Measurements from ENCODE around the gene CC2D1A.
A peak's percentile ranks its signal among the peaks of the same experiment; 100 is the strongest.

CC2D1A gene

DNA sequence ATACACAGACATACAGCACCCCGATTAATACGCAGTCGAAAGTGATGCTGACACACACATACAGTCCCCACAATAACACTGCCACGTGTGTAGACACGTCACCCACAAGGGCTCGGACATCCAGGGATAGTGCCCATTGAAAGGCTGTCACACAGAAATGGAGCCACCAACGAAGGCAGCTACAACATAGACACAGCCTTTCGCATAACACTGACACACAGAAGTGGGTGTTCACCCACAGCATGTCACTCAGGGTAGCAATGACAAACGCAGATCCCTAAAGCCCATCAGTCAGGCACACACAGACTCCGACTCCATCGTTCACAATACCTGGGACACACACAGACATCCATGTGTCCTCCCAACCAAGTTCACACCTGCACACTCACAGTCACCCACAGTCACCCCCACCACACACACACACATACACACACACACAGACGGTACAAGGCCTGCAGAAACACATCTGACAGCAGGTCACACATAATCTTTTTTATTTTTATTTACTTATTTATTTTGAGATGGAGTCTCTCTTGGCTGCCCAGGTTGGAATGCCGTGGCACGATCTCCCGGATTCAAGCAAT lies 39.4 kb upstream of the CC2D1A start:
- Histone ChIP-seq H3K4me3 (ENCODE audit: low read length) (no peak overlapping the region), H3F3A (ENCODE audit: insufficient read depth, low read length) (no peaks in the 10 kb centered on the region), H2AFZ (ENCODE audit: low read length) (no peak overlapping the region), H3K4me2 (ENCODE audit: low read depth, low read length) (no peak overlapping the region), H3K9ac (ENCODE audit: low read length) (no peak overlapping the region), H3K36me3 (replicated peaks; ENCODE audit: insufficient read depth, low read length) (no peaks in the 10 kb centered on the region), H3K4me1 (ENCODE audit: low read length) (peaks cover 3% of the 10 kb centered on the region; the same call in 1 of the 2 replicates), H4K20me1 (ENCODE audit: insufficient read depth, low read length) (no peaks in the 10 kb centered on the region), H3K79me2 (ENCODE audit: low read length) (no peaks in the 10 kb centered on the region), H3K27me3 (replicated peaks; ENCODE audit: insufficient read depth, low read length) (peaks cover 70% of the 10 kb centered on the region), H3K27ac (ENCODE audit: low read length) (no peak overlapping the region), H3K9me3 (replicated peaks; ENCODE audit: insufficient read depth, low read length) (no peaks in the 10 kb centered on the region), H3K9me2 (replicated peaks; ENCODE audit: insufficient read depth, low read length) (no peaks in the 10 kb centered on the region)
- TF ChIP-seq EZH2 (optimal IDR thresholded peaks at IDR 0.05; ENCODE audit: low read depth, low read length) (no peak), EZH2phosphoT487 (IDR thresholded peaks at IDR 0.05; ENCODE audit: low read length) (0 out of 2 replicates have a peak, but pooled peaks have one; percentile 6)
- no peak for DNase-seq

DNA sequence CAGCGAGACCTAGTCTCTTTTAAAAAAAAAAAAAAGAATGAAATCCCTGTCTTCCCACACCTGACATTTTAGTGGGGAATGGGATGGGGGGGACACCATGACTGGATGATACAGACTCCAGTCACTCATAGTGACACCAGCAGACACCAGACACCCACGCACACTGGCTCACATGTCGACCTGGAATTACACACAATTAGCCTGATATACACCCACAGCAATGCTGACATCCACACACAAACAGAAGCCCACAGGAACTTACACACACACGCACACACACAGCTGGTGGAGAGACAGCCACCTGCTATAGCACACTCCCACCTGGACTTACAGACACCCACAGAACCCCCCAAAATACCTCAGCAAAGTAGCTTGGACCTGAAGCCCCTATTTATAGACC lies 37.3 kb upstream of the CC2D1A start:
- Histone ChIP-seq H3K36me3 (replicated peaks; ENCODE audit: insufficient read depth, low read length) (no peaks in the 10 kb centered on the region), H3K4me3 (ENCODE audit: low read length) (no peak overlapping the region), H3K27me3 (replicated peaks; ENCODE audit: insufficient read depth, low read length) (peaks cover 83% of the 10 kb centered on the region), H3K4me1 (ENCODE audit: low read length) (no peaks in the 10 kb centered on the region), H3K79me2 (ENCODE audit: low read length) (no peaks in the 10 kb centered on the region), H4K20me1 (ENCODE audit: insufficient read depth, low read length) (no peaks in the 10 kb centered on the region), H3K27ac (ENCODE audit: low read length) (no peak overlapping the region), H3K4me2 (ENCODE audit: low read depth, low read length) (no peak overlapping the region), H3K9ac (ENCODE audit: low read length) (no peak overlapping the region), H3K9me3 (replicated peaks; ENCODE audit: insufficient read depth, low read length) (no peaks in the 10 kb centered on the region), H3K9me2 (replicated peaks; ENCODE audit: insufficient read depth, low read length) (no peaks in the 10 kb centered on the region), H3F3A (ENCODE audit: insufficient read depth, low read length) (no peaks in the 10 kb centered on the region), H2AFZ (ENCODE audit: low read length) (no peak overlapping the region)
- TF ChIP-seq EZH2phosphoT487 (IDR thresholded peaks at IDR 0.05; ENCODE audit: low read length) (no peak), EZH2 (optimal IDR thresholded peaks at IDR 0.05; ENCODE audit: low read depth, low read length) (no peak)
- TF ChIP-seq, protein P1, sequence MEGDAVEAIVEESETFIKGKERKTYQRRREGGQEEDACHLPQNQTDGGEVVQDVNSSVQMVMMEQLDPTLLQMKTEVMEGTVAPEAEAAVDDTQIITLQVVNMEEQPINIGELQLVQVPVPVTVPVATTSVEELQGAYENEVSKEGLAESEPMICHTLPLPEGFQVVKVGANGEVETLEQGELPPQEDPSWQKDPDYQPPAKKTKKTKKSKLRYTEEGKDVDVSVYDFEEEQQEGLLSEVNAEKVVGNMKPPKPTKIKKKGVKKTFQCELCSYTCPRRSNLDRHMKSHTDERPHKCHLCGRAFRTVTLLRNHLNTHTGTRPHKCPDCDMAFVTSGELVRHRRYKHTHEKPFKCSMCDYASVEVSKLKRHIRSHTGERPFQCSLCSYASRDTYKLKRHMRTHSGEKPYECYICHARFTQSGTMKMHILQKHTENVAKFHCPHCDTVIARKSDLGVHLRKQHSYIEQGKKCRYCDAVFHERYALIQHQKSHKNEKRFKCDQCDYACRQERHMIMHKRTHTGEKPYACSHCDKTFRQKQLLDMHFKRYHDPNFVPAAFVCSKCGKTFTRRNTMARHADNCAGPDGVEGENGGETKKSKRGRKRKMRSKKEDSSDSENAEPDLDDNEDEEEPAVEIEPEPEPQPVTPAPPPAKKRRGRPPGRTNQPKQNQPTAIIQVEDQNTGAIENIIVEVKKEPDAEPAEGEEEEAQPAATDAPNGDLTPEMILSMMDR (IDR thresholded peaks at IDR 0.05; ENCODE audit: low read length), result no peak
- DNase-seq, result no peak

DNA sequence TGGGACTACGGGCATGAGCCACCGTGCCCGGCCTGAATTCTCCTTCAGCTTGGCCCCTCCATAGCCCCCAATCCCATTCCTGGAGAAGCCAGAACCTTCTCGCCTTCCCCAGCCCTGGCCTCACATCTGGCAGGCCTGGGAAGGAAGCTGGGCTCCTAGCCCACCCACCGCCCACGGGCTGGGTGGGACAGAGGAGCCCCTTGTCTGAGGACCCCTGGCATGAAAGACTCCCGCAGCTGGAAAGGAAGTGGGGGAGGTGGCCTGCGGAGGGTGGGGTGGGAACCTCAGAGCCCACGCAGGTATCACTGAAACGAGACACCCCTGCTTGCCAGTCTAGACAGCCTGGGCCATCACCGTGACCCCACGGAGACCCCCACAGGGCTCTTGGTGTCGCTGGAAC lies 36.7 kb upstream of the CC2D1A start:
- peaks cover 80% of the 10 kb centered on the region for H3K27me3 ChIP-seq (replicated peaks; ENCODE audit: insufficient read depth, low read length)
- H3K79me2 ChIP-seq (ENCODE audit: low read length), result no peaks in the 10 kb centered on the region
- no peaks in the 10 kb centered on the region for H3K36me3 ChIP-seq (replicated peaks; ENCODE audit: insufficient read depth, low read length)
- no peak overlapping the region for H3K9ac ChIP-seq (ENCODE audit: low read length)
- no peak overlapping the region for H3K4me3 ChIP-seq (ENCODE audit: low read length)
- H3K27ac ChIP-seq (ENCODE audit: low read length), result no peak overlapping the region
- no peaks in the 10 kb centered on the region for H3K4me1 ChIP-seq (ENCODE audit: low read length)
- TF ChIP-seq EZH2 (optimal IDR thresholded peaks at IDR 0.05; ENCODE audit: low read depth, low read length), result no peak
- H3K4me2 ChIP-seq (ENCODE audit: low read depth, low read length), result no peak overlapping the region
- H3K9me2 ChIP-seq (replicated peaks; ENCODE audit: insufficient read depth, low read length), result no peaks in the 10 kb centered on the region
- no peaks in the 10 kb centered on the region for H3F3A ChIP-seq (ENCODE audit: insufficient read depth, low read length)
- DNase-seq, result no peak
- no peaks in the 10 kb centered on the region for H3K9me3 ChIP-seq (replicated peaks; ENCODE audit: insufficient read depth, low read length)
- no peaks in the 10 kb centered on the region for H4K20me1 ChIP-seq (ENCODE audit: insufficient read depth, low read length)
- no peak overlapping the region for H2AFZ ChIP-seq (ENCODE audit: low read length)

DNA sequence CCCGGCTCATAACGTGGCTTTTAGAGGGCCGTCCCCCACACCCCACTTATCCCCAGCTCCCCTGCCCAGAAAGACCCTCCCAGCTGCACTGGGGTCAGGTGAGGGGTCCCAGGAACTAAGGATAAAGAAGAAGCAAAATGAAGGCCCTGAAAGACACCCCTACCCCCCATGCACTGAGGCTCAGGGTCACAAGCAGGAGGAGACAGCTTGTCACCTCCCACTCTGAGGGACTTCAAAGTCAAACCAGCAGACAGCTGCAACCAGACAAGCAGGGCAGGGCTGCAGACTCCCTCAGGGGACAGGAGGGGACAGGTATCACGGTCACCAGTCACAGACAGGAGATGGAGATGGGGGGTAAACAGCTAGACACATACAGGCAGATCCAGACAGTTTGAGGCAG lies 35.1 kb upstream of the CC2D1A start:
- no peaks in the 10 kb centered on the region for H3K79me2 ChIP-seq (ENCODE audit: low read length)
- no peaks in the 10 kb centered on the region for H4K20me1 ChIP-seq (ENCODE audit: insufficient read depth, low read length)
- no peaks in the 10 kb centered on the region for H3K9me2 ChIP-seq (replicated peaks; ENCODE audit: insufficient read depth, low read length)
- H3K9ac ChIP-seq (ENCODE audit: low read length), result no peak overlapping the region
- H3F3A ChIP-seq (ENCODE audit: insufficient read depth, low read length), result no peaks in the 10 kb centered on the region
- H3K9me3 ChIP-seq (replicated peaks; ENCODE audit: insufficient read depth, low read length), result no peaks in the 10 kb centered on the region
- TF ChIP-seq EZH2phosphoT487 (IDR thresholded peaks at IDR 0.05; ENCODE audit: low read length) (no peak), EZH2 (optimal IDR thresholded peaks at IDR 0.05; ENCODE audit: low read depth, low read length) (no peak)
- TF ChIP-seq, protein P1 (IDR thresholded peaks at IDR 0.05; ENCODE audit: low read length), result no peak
- no peak overlapping the region for H3K27ac ChIP-seq (ENCODE audit: low read length)
- no peak overlapping the region for H3K4me2 ChIP-seq (ENCODE audit: low read depth, low read length)
- H3K4me3 ChIP-seq (ENCODE audit: low read length), result no peak overlapping the region
- H2AFZ ChIP-seq (ENCODE audit: low read length), result no peak overlapping the region
- no peak for DNase-seq
- no peaks in the 10 kb centered on the region for H3K4me1 ChIP-seq (ENCODE audit: low read length)
- H3K36me3 ChIP-seq (replicated peaks; ENCODE audit: insufficient read depth, low read length), result no peaks in the 10 kb centered on the region
- H3K27me3 ChIP-seq (replicated peaks; ENCODE audit: insufficient read depth, low read length), result peaks cover 87% of the 10 kb centered on the region

All from MM.1S (cell line).